GM23338 (cell line): Measurements from ENCODE around the gene SLC2A11. TPM values are rescaled to one million over a fixed set of nuclear protein-coding genes. Genes with fewer than 3 reads are reported as not detected.

Source experiments
- ATAC-seq: fragments of 200-7000 bp; cut with Tn5 transposase; 3 replicates; pipeline ENCODE4 v1.9.1; 2020
- DNase-seq: peaks from one replicate; pipeline ENCODE4 v3.0.0-alpha.2; 2015; ENCODE audit warnings: low spot score
- H2AFZ ChIP-seq: fragments of 200-600 bp; sonication (generic); 2 replicates; pipeline ENCODE4 v1.8.0; 2016; ENCODE audit warnings: antibody characterized with exemption, mild to moderate bottlenecking, moderate library complexity
- H3F3A ChIP-seq: fragments of 200-600 bp; sonication (generic); replicated peaks from 2 replicates; pipeline ENCODE4 v1.8.0; 2017; ENCODE audit warnings: antibody characterized with exemption, mixed run types, low read depth
- H3K27ac ChIP-seq: fragments of 200-600 bp; sonication (generic); 2 replicates; pipeline ENCODE4 v1.6.1; 2016; ENCODE audit warnings: low read depth
- H3K27me3 ChIP-seq: fragments of 200-600 bp; sonication (generic); 2 replicates; pipeline ENCODE4 v1.8.0; 2016; ENCODE audit warnings: mild to moderate bottlenecking, mixed run types, moderate library complexity; ENCODE audit not compliant: insufficient read depth
- H3K36me3 ChIP-seq: fragments of 200-600 bp; sonication (generic); 2 replicates; pipeline ENCODE4 v1.8.0; 2016; ENCODE audit warnings: mild to moderate bottlenecking; ENCODE audit not compliant: insufficient read depth
- H3K4me1 ChIP-seq: fragments of 200-600 bp; sonication (generic); 2 replicates; pipeline ENCODE4 v1.8.0; 2016; ENCODE audit warnings: mild to moderate bottlenecking, moderate library complexity; ENCODE audit not compliant: insufficient read depth
- H3K4me2 ChIP-seq: fragments of 200-600 bp; sonication (generic); 2 replicates; pipeline ENCODE4 v1.7.1; 2017; ENCODE audit warnings: mixed run types
- H3K4me3 ChIP-seq: fragments of 200-600 bp; sonication (generic); 2 replicates; pipeline ENCODE4 v1.6.1; 2016; ENCODE audit warnings: mixed run types
- H3K79me2 ChIP-seq: fragments of 200-600 bp; sonication (generic); replicated peaks from 2 replicates; pipeline ENCODE4 v1.8.0; 2017; ENCODE audit warnings: mild to moderate bottlenecking; ENCODE audit not compliant: insufficient read depth
- H3K9me2 ChIP-seq: fragments of 200-600 bp; sonication (generic); 2 replicates; pipeline ENCODE4 v1.8.0; 2017; ENCODE audit not compliant: insufficient read depth
- H4K20me1 ChIP-seq: fragments of 200-600 bp; sonication (generic); replicated peaks from 2 replicates; pipeline ENCODE4 v1.8.0; 2017; ENCODE audit warnings: mild to moderate bottlenecking; ENCODE audit not compliant: insufficient read depth
- H3K27ac Mint-ChIP-seq: 2 replicates; pipeline ENCODE4 v1.8.0; 2020; ENCODE audit warnings: inconsistent platforms, mild to moderate bottlenecking, moderate library complexity, mixed read lengths
- H3K27me3 Mint-ChIP-seq: 3 replicates; pipeline ENCODE4 v1.8.0; 2022; ENCODE audit warnings: low read depth, mild to moderate bottlenecking, moderate library complexity, mixed read lengths, inconsistent platforms; ENCODE audit not compliant: insufficient read depth, poor library complexity
- H3K36me3 Mint-ChIP-seq: 3 replicates; pipeline ENCODE4 v1.8.0; 2021; ENCODE audit warnings: low read depth, mild to moderate bottlenecking, inconsistent platforms, moderate library complexity, mixed read lengths
- H3K4me1 Mint-ChIP-seq: 3 replicates; pipeline ENCODE4 v1.8.0; 2020; ENCODE audit warnings: mild to moderate bottlenecking, inconsistent platforms, mixed read lengths
- H3K4me3 Mint-ChIP-seq: 3 replicates; pipeline ENCODE4 v1.8.0; 2021; ENCODE audit warnings: moderate library complexity, mild to moderate bottlenecking, inconsistent platforms, mixed read lengths
- H3K9me3 Mint-ChIP-seq: 3 replicates; pipeline ENCODE4 v1.8.0; 2020; ENCODE audit warnings: moderate library complexity, mild to moderate bottlenecking, inconsistent platforms, mixed read lengths
- CREB1 ChIP-seq: fragments of 250-450 bp; sonication (Bioruptor Pico); IDR thresholded peaks from 2 replicates; pipeline ENCODE4 v1.5.0; 2020; ENCODE audit warnings: low read depth, mild to moderate bottlenecking, moderate library complexity
- JUNB ChIP-seq: IDR thresholded peaks from one replicate; pipeline ENCODE4 v1.6.1; 2016; ENCODE audit warnings: antibody characterized with exemption; ENCODE audit not compliant: unreplicated experiment
- NANOG ChIP-seq: IDR thresholded peaks from 2 replicates; pipeline ENCODE4 v1.6.1; 2016; ENCODE audit warnings: antibody characterized with exemption, borderline replicate concordance
- POLR2AphosphoS5 ChIP-seq: IDR thresholded peaks from 2 replicates; pipeline ENCODE4 v1.6.1; 2016; ENCODE audit warnings: antibody characterized with exemption, low read depth
- ZNF114 ChIP-seq: fragments of 250-450 bp; sonication (Bioruptor Pico); IDR thresholded peaks from 2 replicates; pipeline ENCODE4 v1.5.0; 2020; ENCODE audit warnings: mild to moderate bottlenecking, moderate library complexity
- ZNF331 ChIP-seq: fragments of 250-450 bp; sonication (Bioruptor Pico); IDR thresholded peaks from 2 replicates; pipeline ENCODE4 v1.5.0; 2020; ENCODE audit warnings: low read depth, mild to moderate bottlenecking, moderate library complexity
- ZNF462 ChIP-seq: fragments of 250-450 bp; sonication (Bioruptor Pico); IDR thresholded peaks from 2 replicates; pipeline ENCODE4 v1.5.0; 2020; ENCODE audit warnings: mild to moderate bottlenecking, moderate library complexity
- polyA plus RNA-seq: library from polyadenylated mRNA; unstranded; fragments of >200 nt; fragmentation: Nextera tagmentation; extraction: Ambion mirVana; gene quantifications from 2 replicates; pipeline ENCODE4 v1.2.1, GENCODE V29; 2016
- total RNA-seq: library from RNA; depleted of rRNA; stranded (reverse); fragments of >200 nt; shearing (Covaris generic); gene quantifications from 2 replicates; pipeline ENCODE4 v1.2.3, GENCODE V29; 2014
- TF ChIP-seq, protein P1 (sequence below): IDR thresholded peaks from 2 replicates; pipeline ENCODE4 v1.6.1; 2016; ENCODE audit warnings: antibody characterized with exemption

The SLC2A11 gene
- total and polyA plus RNA-seq, 2 experiments from 2014 or later = 7.1 to 21.8 TPM

- Mint-ChIP-seq H3K4me1 (peaks cover 19% of the 10 kb centered on the region), H3K36me3 (peaks cover 9% of the 10 kb centered on the region), H3K9me3 (peaks cover 3% of the 10 kb centered on the region; the same call in 1 of the 3 replicates), H3K4me3 (peak overlapping the region; percentile 90; the same call in 2 of the 3 replicates), H3K27ac (no peak overlapping the region), H3K27me3 (peaks cover 27% of the 10 kb centered on the region)
- ATAC-seq (no peak), DNase-seq (no peak)
- H3K4me1 ChIP-seq = peaks cover 7% of the 10 kb centered on the region; the same call in 1 of the 2 replicates
- H3K4me3 ChIP-seq = no peak overlapping the region
- no peak overlapping the region for H3K27ac ChIP-seq
- no peaks in the 10 kb centered on the region for H3K79me2 ChIP-seq
- no peak overlapping the region for H2AFZ ChIP-seq
- peaks cover 5% of the 10 kb centered on the region; the same call in 1 of the 2 replicates for H4K20me1 ChIP-seq
- no peak overlapping the region; the same call in 1 of the 2 replicates for H3K4me2 ChIP-seq
- no peaks in the 10 kb centered on the region for H3K36me3 ChIP-seq
- no peaks in the 10 kb centered on the region for H3K27me3 ChIP-seq
- no peaks in the 10 kb centered on the region for H3K9me2 ChIP-seq
- peaks cover 6% of the 10 kb centered on the region; the same call in 1 of the 2 replicates for H3F3A ChIP-seq
- no peak for TF ChIP-seq ZNF331
- no peak for TF ChIP-seq ZNF462 (CRISPR knock-in tag)
- no peak for TF ChIP-seq ZNF114 (CRISPR knock-in tag)
- no peak for TF ChIP-seq POLR2AphosphoS5
Measured at GRCh38 chr22:23836692-23837495, 20.8 kb upstream of the SLC2A11 start.

- H3K27me3 ChIP-seq = no peaks in the 10 kb centered on the region
- Mint-ChIP-seq H3K27me3 (peaks cover 28% of the 10 kb centered on the region), H3K36me3 (peaks cover 9% of the 10 kb centered on the region), H3K27ac (no peak overlapping the region), H3K4me3 (peak overlapping the region; percentile 90), H3K4me1 (peaks cover 19% of the 10 kb centered on the region), H3K9me3 (peaks cover 3% of the 10 kb centered on the region; the same call in 1 of the 3 replicates)
- DNase-seq (no peak), ATAC-seq (no peak)
- no peak overlapping the region for H2AFZ ChIP-seq
- H3F3A ChIP-seq = peaks cover 6% of the 10 kb centered on the region; the same call in 1 of the 2 replicates
- no peaks in the 10 kb centered on the region for H3K79me2 ChIP-seq
- H4K20me1 ChIP-seq = peaks cover 5% of the 10 kb centered on the region; the same call in 1 of the 2 replicates
- peak overlapping the region; percentile 86; the same call in 1 of the 2 replicates for H3K4me2 ChIP-seq
- peaks cover 12% of the 10 kb centered on the region; the same call in 1 of the 2 replicates for H3K4me1 ChIP-seq
- no peaks in the 10 kb centered on the region for H3K36me3 ChIP-seq
- H3K4me3 ChIP-seq = peak overlapping the region; percentile 71; the same call in 1 of the 2 replicates
- no peak overlapping the region for H3K27ac ChIP-seq
- no peaks in the 10 kb centered on the region for H3K9me2 ChIP-seq
- TF ChIP-seq NANOG (no peak), JUNB (no peak), CREB1 (CRISPR knock-in tag) (no peak)
- TF ChIP-seq, protein P1, sequence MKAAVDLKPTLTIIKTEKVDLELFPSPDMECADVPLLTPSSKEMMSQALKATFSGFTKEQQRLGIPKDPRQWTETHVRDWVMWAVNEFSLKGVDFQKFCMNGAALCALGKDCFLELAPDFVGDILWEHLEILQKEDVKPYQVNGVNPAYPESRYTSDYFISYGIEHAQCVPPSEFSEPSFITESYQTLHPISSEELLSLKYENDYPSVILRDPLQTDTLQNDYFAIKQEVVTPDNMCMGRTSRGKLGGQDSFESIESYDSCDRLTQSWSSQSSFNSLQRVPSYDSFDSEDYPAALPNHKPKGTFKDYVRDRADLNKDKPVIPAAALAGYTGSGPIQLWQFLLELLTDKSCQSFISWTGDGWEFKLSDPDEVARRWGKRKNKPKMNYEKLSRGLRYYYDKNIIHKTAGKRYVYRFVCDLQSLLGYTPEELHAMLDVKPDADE = no peak
Measured at GRCh38 chr22:23837496-23837859, 20.2 kb upstream of the SLC2A11 start.
